Gastroesophageal sphincter (tissue), 3 donors: ENCODE results near the gene MACROD1.

ENCODE experiments used
- EP300 ChIP-seq: sonication (generic); formaldehyde crosslinking; IDR thresholded peaks from one replicate; pipeline ENCODE4 v1.6.1; 2017; ENCODE audit warnings: antibody characterized with exemption, mild to moderate bottlenecking
- POLR2A ChIP-seq, 2 donors: fragments of 450-650 bp; IDR thresholded peaks; one replicate each; pipeline ENCODE4 v1.6.1; 2017; ENCODE audit warnings: antibody characterized with exemption in 2 of 2, mild to moderate bottlenecking in 2 of 2, moderate library complexity in 1 of 2
- TF ChIP-seq, protein P1 (sequence below), 4 experiments: fragments of 200-600 bp in 2 of 4; fragments of 450-650 bp in 2 of 4; sonication (generic) in 1 of 4; IDR thresholded peaks; one replicate each; pipeline ENCODE4 v1.5.1; 2017 to 2019; ENCODE audit warnings: antibody characterized with exemption in 4 of 4, mild to moderate bottlenecking in 2 of 4, moderate library complexity in 2 of 4

- TF ChIP-seq, protein P1, sequence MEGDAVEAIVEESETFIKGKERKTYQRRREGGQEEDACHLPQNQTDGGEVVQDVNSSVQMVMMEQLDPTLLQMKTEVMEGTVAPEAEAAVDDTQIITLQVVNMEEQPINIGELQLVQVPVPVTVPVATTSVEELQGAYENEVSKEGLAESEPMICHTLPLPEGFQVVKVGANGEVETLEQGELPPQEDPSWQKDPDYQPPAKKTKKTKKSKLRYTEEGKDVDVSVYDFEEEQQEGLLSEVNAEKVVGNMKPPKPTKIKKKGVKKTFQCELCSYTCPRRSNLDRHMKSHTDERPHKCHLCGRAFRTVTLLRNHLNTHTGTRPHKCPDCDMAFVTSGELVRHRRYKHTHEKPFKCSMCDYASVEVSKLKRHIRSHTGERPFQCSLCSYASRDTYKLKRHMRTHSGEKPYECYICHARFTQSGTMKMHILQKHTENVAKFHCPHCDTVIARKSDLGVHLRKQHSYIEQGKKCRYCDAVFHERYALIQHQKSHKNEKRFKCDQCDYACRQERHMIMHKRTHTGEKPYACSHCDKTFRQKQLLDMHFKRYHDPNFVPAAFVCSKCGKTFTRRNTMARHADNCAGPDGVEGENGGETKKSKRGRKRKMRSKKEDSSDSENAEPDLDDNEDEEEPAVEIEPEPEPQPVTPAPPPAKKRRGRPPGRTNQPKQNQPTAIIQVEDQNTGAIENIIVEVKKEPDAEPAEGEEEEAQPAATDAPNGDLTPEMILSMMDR (IDR thresholded peaks at IDR 0.05) = no peak
- TF ChIP-seq POLR2A (IDR thresholded peaks at IDR 0.05) (no peak), EP300 (no peak)
Observed at GRCh38 chr11:64209563-64209843, 43.6 kb upstream of the MACROD1 start.
